Upper lobe of left lung (tissue), 6 donors: ENCODE data around the gene ZNF627. TPM values are rescaled to one million over a fixed set of nuclear protein-coding genes. Genes with fewer than 3 reads are reported as not detected.
"Not testable (repeated sequence)": the region's sequence is repeated elsewhere in the genome, so short reads cannot be mapped to it uniquely, and the experiment has no call there.

ENCODE experiments used
- ATAC-seq, 2 donors: fragments of 200-7000 bp; cut with Tn5 transposase; one replicate each; pipeline ENCODE4 v1.9.1; 2022; ENCODE audit warnings: mild to moderate bottlenecking in 2 of 2, moderate library complexity in 2 of 2; ENCODE audit not compliant: low FRiP score in 2 of 2
- DNase-seq, 2 donors: peaks; one replicate each; pipeline ENCODE4 v3.0.0-alpha.2; 2019 to 2020
- H3K27ac ChIP-seq, 4 donors: fragments of 200-600 bp; sonication (generic); one replicate each; pipeline ENCODE4 v1.5.1; 2016 to 2019
- H3K27me3 ChIP-seq, 4 donors: fragments of 200-600 bp; sonication (generic); one replicate each; pipeline ENCODE4 v1.5.1; 2017 to 2019
- H3K36me3 ChIP-seq, 4 donors: fragments of 200-600 bp; sonication (generic); one replicate each; pipeline ENCODE4 v1.5.1; 2016 to 2019
- H3K4me1 ChIP-seq, 4 donors: fragments of 200-600 bp; sonication (generic); one replicate each; pipeline ENCODE4 v1.5.1; 2018 to 2019
- H3K4me3 ChIP-seq, 4 donors: fragments of 200-600 bp; sonication (generic); one replicate each; pipeline ENCODE4 v1.5.1; 2017 to 2019; ENCODE audit warnings: mild to moderate bottlenecking in 2 of 4, moderate library complexity in 1 of 4
- H3K9me3 ChIP-seq, 4 donors: fragments of 200-600 bp; sonication (generic); one replicate each; pipeline ENCODE4 v1.5.1; 2018 to 2019
- CTCF ChIP-seq, 6 experiments: fragments of 450-650 bp in 4 of 6; fragments of 200-600 bp in 2 of 6; sonication (generic) in 2 of 6; IDR thresholded peaks; one replicate each; pipeline ENCODE4 v1.5.1; 2016 to 2019; ENCODE audit warnings: antibody characterized with exemption in 6 of 6
- EP300 ChIP-seq, 4 donors: sonication (generic); formaldehyde crosslinking; IDR thresholded peaks; one replicate each; pipeline ENCODE4 v1.5.1; 2017; ENCODE audit warnings: antibody characterized with exemption in 4 of 4, control low read depth in 2 of 4
- POLR2A ChIP-seq, 4 donors: fragments of 450-650 bp; IDR thresholded peaks; one replicate each; pipeline ENCODE4 v1.5.1; 2016 to 2017; ENCODE audit warnings: antibody characterized with exemption in 4 of 4, mild to moderate bottlenecking in 2 of 4
- POLR2AphosphoS5 ChIP-seq, 2 donors: sonication (generic); formaldehyde crosslinking; IDR thresholded peaks; one replicate each; pipeline ENCODE4 v1.5.1; 2017; ENCODE audit warnings: antibody characterized with exemption in 2 of 2
- WGBS, 2 donors: methylation state at CpG; one replicate each; pipeline ENCODE4 v1.1.5; 2017 to 2018; 5-methylcytosine and 5-hydroxymethylcytosine counted together
- total RNA-seq, 6 donors: library from RNA; depleted of rRNA in 4 of 6; stranded (reverse); fragments of >200 nt in 4 of 6; gene quantifications; one replicate each; pipeline versions ENCODE4 v1.1.0 to v1.2.1, GENCODE V29; 2016 to 2021
- donor health status: DM: no; HTN: no; CAD: no; lungs with moderate emphysema.
- donor health status: DM: no; HTN: yes; CAD: no; lungs with severe emphysema.

ZNF627 gene
- total RNA-seq, 6 donors from 2014 or later: 3.9 to 14.8 (median 10.2) TPM

GRCh38 chr19:11624069-11624463 lies 26.8 kb downstream of the ZNF627 start:
- WGBS, 2 donors: 60 to 66% methylated on average over 4 of the region's 4 CpGs
- no peak for TF ChIP-seq EP300 (IDR thresholded peaks at IDR 0.05)
- H3K4me3 ChIP-seq: peak overlapping the region in 1 of 4 donors; percentile 44

DNA sequence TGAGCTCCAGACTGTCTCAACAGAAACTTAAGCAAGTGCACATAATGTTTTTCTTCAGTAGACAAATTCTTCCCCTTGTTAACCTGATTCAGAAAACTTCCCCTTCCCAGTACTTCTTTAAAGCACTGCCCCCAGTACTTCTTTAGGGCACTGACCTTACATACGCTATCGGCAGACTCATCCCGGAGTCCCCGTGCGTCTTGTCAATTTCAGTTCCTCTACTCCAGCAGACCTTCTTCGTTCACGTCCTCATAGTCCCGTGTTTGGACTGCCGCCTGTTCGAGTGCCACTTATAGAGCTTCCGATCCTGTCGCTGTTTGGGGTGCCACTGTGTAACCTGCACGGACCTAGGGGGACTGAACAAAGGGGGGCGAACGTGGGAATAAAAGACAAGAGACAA lies 29.0 kb downstream of the ZNF627 start:
- Histone ChIP-seq H3K4me1 (peaks cover 11 to 14% (median 13%) of the 10 kb centered on the region in 4 donors), H3K27me3 (no peaks in the 10 kb centered on the region), H3K4me3 (no peak overlapping the region), H3K27ac (no peak overlapping the region), H3K36me3 (peaks cover 0 to 4% (median 0%) of the 10 kb centered on the region in 4 donors), H3K9me3 (no peaks in the 10 kb centered on the region)
- 37 to 59% methylated on average over 15 of the region's 15 CpGs for WGBS, 2 donors
- TF ChIP-seq EP300 (IDR thresholded peaks at IDR 0.05) (no peak), POLR2AphosphoS5 (IDR thresholded peaks at IDR 0.05) (no peak), POLR2A (IDR thresholded peaks at IDR 0.05) (no peak), CTCF (IDR thresholded peaks at IDR 0.05) (no peak)
- ATAC-seq (peak in 1 of 2 donors; percentile 37), DNase-seq (peak in 1 of 2 donors; percentile 35)

More at GRCh38 chr19:11624069-11624463, 26.8 kb downstream of the ZNF627 start:
- ATAC-seq: peak in 1 of 2 donors; percentile 77
- Histone ChIP-seq H3K27ac (no peak overlapping the region), H3K27me3 (no peaks in the 10 kb centered on the region), H3K4me1 (peaks cover 11 to 14% (median 13%) of the 10 kb centered on the region in 4 donors), H3K9me3 (no peaks in the 10 kb centered on the region), H3K36me3 (peaks cover 0 to 26% (median 6%) of the 10 kb centered on the region in 4 donors)
- no peak for DNase-seq

DNA sequence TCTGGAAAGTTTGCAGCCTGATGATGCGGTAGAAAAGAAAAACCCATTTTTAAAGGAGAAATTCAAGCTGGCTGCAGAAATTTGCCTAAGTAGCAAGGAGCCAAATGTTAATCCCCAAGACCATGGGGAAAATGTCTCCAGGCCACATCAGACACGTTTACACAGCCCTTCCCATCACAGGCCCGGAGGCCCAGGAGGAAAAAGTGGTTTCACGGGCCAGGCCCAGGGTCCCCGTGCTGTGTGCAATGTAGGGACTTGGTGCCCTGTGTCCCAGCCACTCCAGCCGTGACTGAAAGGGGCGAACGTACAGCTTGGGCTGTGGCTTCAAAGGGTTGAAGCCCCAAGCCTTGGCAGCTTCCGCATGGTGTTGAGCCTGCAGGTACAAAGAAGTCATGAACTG lies 35.9 kb downstream of the ZNF627 start:
- H3K4me1 ChIP-seq: no peaks in the 10 kb centered on the region
- 81 to 89% methylated on average over 9 of the region's 9 CpGs for WGBS, 2 donors
- TF ChIP-seq EP300 (IDR thresholded peaks at IDR 0.05): no peak
- TF ChIP-seq POLR2AphosphoS5 (IDR thresholded peaks at IDR 0.05): no peak
- no peak for TF ChIP-seq CTCF (IDR thresholded peaks at IDR 0.05)
- no peak for TF ChIP-seq POLR2A (IDR thresholded peaks at IDR 0.05)
- no peaks in the 10 kb centered on the region for H3K9me3 ChIP-seq
- H3K27me3 ChIP-seq: no peaks in the 10 kb centered on the region
- no peak for ATAC-seq
- no peaks in the 10 kb centered on the region for H3K36me3 ChIP-seq
- no peak overlapping the region for H3K27ac ChIP-seq
- DNase-seq: no peak
- H3K4me3 ChIP-seq: no peak overlapping the region

DNA sequence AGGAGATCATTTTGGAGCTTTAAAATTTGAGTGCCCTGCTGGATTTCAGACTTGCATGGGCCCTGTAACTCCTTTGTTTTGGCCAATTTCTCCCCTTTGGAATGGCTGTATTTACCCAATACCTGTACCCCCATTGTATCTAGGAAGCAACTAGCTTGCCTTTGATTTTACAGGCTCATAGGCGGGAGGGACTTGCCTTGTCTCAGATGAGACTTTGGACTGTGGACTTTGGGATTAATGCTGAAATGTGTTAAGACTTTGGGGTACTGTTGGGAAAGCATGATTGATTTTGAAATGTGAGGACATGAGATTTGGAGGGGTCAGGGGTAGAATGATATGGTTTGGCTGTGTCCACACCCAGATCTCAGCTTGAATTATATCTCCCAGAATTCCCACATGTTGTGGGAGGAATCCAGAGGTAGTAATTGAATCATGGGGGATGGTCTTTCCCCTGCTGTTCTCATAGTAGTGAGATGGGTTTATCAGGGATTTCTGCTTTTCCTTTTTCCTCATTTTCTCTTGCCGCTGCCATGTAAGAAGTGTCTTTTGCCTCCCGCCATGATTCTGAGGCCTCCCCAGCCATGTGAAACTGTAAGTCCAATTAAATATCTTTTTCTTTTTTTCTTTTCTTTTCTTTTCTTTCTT lies 36.9 kb downstream of the ZNF627 start:
- H3K27ac ChIP-seq, H3K9me3 ChIP-seq, H3K27me3 ChIP-seq, H3K36me3 ChIP-seq, ATAC-seq, DNase-seq, H3K4me3 ChIP-seq, H3K4me1 ChIP-seq: not testable (repeated sequence)
- 93 to 96% methylated on average over 3 of the region's 3 CpGs for WGBS, 2 donors

- Histone ChIP-seq H3K4me3 (peak overlapping the region in 3 of 4 donors; percentile 74 to 84 (median 80)), H3K4me1 (peaks cover 0 to 13% (median 5%) of the 10 kb centered on the region in 4 donors), H3K9me3 (no peaks in the 10 kb centered on the region), H3K27me3 (no peaks in the 10 kb centered on the region), H3K36me3 (no peaks in the 10 kb centered on the region), H3K27ac (no peak overlapping the region)
- ATAC-seq (peak; percentile 33 to 58), DNase-seq (no peak)
- WGBS, 2 donors: 2 to 4% methylated on average over 2 to 7 of the region's 7 CpGs
- no peak for TF ChIP-seq POLR2AphosphoS5 (IDR thresholded peaks at IDR 0.05)
- TF ChIP-seq CTCF (IDR thresholded peaks at IDR 0.05): no peak
- no peak for TF ChIP-seq EP300 (IDR thresholded peaks at IDR 0.05)
- TF ChIP-seq POLR2A (IDR thresholded peaks at IDR 0.05): no peak
These were observed 41.9 kb downstream of the ZNF627 start for GRCh38 chr19:11639245-11639601.
